Activated T-cell treated with anti-CD3 and anti-CD28 coated beads, Interleukin-2, amount 50 U/mL, for 4 hours (primary cell): ENCODE measurements around the gene PLD4. TPM values are rescaled to one million over a fixed set of nuclear protein-coding genes. Genes with fewer than 3 reads are reported as not detected.

Experiments used
- ATAC-seq, 2 donors: fragments of 200-7000 bp; cut with Tn5 transposase; one replicate each; pipeline ENCODE4 v1.10.0; 2021
- DNase-seq: peaks from one replicate; pipeline ENCODE4 v3.0.0-alpha.2; 2020
- H3K27me3 Mint-ChIP-seq: one replicate; pipeline ENCODE4 v1.8.0; 2021; ENCODE audit warnings: low read depth, mixed read lengths
- H3K36me3 Mint-ChIP-seq: one replicate; pipeline ENCODE4 v1.8.0; 2022; ENCODE audit warnings: mixed read lengths; ENCODE audit not compliant: insufficient read depth
- H3K4me1 Mint-ChIP-seq: one replicate; pipeline ENCODE4 v1.8.0; 2021; ENCODE audit warnings: low read depth, mixed read lengths
- H3K4me3 Mint-ChIP-seq: one replicate; pipeline ENCODE4 v1.8.0; 2021; ENCODE audit warnings: mild to moderate bottlenecking, moderate library complexity, mixed read lengths
- H3K9me3 Mint-ChIP-seq: one replicate; pipeline ENCODE4 v1.8.0; 2021; ENCODE audit warnings: mixed read lengths
- total RNA-seq, 3 donors: library from RNA; stranded (reverse); gene quantifications; one replicate each; pipeline ENCODE4 v1.2.1, GENCODE V29; 2021

The PLD4 gene
- total RNA-seq, 3 donors from 2014 or later, result 0.08 TPM; not detected in 2

- Mint-ChIP-seq H3K9me3 (no peaks in the 10 kb centered on the region), H3K27me3 (no peaks in the 10 kb centered on the region), H3K36me3 (no peaks in the 10 kb centered on the region), H3K4me1 (peaks cover 3% of the 10 kb centered on the region), H3K4me3 (no peak overlapping the region)
- no peak for ATAC-seq
- no peak for DNase-seq
Measured at GRCh38 chr14:104891664-104892530, 32.8 kb upstream of the PLD4 start.

- Mint-ChIP-seq H3K9me3 (no peaks in the 10 kb centered on the region), H3K4me1 (peaks cover 3% of the 10 kb centered on the region), H3K36me3 (no peaks in the 10 kb centered on the region), H3K27me3 (no peaks in the 10 kb centered on the region), H3K4me3 (no peak overlapping the region)
- ATAC-seq, result no peak
- DNase-seq, result no peak
Measured at GRCh38 chr14:104892531-104893434, 31.9 kb upstream of the PLD4 start.

DNA sequence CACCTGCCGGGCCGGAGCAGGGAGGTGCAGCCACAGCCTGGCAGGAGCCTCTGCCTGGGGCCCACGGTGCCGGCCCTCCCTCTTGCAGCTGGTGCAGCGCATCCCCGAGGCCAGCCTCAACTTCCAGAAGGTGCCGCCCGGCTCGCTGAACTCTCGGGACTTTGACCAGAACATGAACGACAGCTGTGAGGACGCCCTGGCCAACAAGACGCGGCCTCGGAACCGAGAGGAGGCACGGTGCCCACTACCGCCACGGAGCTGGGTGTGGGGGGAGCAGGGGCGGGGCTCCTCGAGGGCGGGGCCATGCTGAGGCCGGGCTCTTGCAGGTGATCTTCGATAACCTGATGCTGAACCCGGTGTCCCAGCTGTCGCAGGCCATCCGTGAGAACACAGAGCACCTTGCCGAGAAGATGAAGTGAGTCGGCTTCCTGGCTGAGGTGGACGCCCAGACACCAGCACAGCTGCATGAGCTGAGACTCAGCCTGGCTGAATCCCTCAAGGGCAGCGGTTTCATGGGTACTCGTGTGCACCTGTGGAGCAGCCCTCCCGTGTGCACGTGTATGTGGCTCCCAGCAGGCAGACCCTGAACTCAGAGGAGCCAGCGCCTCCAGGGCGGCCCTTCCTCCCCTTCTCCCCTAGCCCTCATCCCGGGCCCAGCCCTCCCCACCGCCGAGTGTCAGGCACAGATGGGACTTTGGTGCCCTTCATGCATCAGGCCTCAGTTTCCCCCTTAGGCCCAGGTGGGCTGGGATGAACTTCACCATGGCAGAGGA lies 31.1 kb upstream of the PLD4 start:
- H3K4me3 Mint-ChIP-seq, result no peak overlapping the region
- ATAC-seq, result no peak
- no peak for DNase-seq
- H3K36me3 Mint-ChIP-seq, result no peaks in the 10 kb centered on the region
- H3K9me3 Mint-ChIP-seq, result no peaks in the 10 kb centered on the region
- H3K27me3 Mint-ChIP-seq, result no peaks in the 10 kb centered on the region
- peaks cover 3% of the 10 kb centered on the region for H3K4me1 Mint-ChIP-seq

DNA sequence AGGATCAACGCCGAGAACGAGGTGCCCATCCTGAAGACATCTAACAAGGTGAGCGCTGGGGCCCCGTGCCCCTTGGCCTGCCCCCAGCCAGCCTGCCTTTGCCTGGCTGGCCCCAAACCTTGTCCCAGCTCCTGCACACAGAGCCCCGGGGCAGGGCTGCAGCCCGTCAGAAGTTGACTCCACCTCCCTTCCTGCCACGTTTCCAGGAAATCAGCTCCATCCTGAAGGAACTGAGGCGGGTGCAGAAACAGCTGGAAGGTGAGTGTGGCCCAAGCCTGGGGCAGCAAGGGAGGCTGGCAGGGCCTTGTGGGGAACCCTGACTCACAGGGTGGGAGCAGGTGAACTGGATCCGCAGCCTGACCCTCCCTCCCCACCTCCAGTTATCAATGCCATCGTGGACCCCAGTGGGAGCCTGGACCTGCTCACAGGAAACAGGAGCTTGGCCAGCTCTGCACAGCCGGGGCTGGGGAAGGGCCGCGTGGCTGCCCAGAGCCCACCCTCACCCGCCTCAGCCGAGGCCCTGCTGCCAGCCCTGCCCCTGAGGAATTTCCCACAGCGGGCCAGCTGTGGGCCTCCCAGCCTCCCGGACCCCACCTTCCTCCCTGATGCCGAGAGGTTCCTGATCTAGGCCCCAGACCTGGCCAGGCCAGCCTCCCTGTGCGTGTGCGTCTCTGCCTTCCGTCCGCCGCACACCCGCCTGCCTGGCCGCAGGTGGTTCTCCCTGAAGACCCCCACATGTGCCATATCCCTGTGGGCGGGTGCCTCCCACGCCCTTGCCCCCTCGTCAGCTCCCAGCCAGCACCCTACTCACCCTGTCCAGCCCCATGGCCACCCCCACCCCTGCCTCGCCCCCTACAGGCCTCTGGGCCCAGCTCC lies 30.1 kb upstream of the PLD4 start:
- ATAC-seq (no peak), DNase-seq (no peak)
- H3K27me3 Mint-ChIP-seq, result no peaks in the 10 kb centered on the region
- H3K36me3 Mint-ChIP-seq, result no peaks in the 10 kb centered on the region
- peaks cover 3% of the 10 kb centered on the region for H3K4me1 Mint-ChIP-seq
- no peaks in the 10 kb centered on the region for H3K9me3 Mint-ChIP-seq
- no peak overlapping the region for H3K4me3 Mint-ChIP-seq

GRCh38 chr14:104895207-104895785 lies 29.4 kb upstream of the PLD4 start:
- no peak for ATAC-seq
- no peaks in the 10 kb centered on the region for H3K9me3 Mint-ChIP-seq
- H3K4me3 Mint-ChIP-seq, result no peak overlapping the region
- no peak for DNase-seq
- H3K36me3 Mint-ChIP-seq, result no peaks in the 10 kb centered on the region
- H3K4me1 Mint-ChIP-seq, result peaks cover 3% of the 10 kb centered on the region
- H3K27me3 Mint-ChIP-seq, result no peaks in the 10 kb centered on the region

GRCh38 chr14:104895786-104896661 lies 28.7 kb upstream of the PLD4 start:
- H3K4me3 Mint-ChIP-seq, result no peak overlapping the region
- no peaks in the 10 kb centered on the region for H3K36me3 Mint-ChIP-seq
- no peaks in the 10 kb centered on the region for H3K27me3 Mint-ChIP-seq
- ATAC-seq (no peak), DNase-seq (no peak)
- peaks cover 3% of the 10 kb centered on the region for H3K4me1 Mint-ChIP-seq
- no peaks in the 10 kb centered on the region for H3K9me3 Mint-ChIP-seq

DNA sequence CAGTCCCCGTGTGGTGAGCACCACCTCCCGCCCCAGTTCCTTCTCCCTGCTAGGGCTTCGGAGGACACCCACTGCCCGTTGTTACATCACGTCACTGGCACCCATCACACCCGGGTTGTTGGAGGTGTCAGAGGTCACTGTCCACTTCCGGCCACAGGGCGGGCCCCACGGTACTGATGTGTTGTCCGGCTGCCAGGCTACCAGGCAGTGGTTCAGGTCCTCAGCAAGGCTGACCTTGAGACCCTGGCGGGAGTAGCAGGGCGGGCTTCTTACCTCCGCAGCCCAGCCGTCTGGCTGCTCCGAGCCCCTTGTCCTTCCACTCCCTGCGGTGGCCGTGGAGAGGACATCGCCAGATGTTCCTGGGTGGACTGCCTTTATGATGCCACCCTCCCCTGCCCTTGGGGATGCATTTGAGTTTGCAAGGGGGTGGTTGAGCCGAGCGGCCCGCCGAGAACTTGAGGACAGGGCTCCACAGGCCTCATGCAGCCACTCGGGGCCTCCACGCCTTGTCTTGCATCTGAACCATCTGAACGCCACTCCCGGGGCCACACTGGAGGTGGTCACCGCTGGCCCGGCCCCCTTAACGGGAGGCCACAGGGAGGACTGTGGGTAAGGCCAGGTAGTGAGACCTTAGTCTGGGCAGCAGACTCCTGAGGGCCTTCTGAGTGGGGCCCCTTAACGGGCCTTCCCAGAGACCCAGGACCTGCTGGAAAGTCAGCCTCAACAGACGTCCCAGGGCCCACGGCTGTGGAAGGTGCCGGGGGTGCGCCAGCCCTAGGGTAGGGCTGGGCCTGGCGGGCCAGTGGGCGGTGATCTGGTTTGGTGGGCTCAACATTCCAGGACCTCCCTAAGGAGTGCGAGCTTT lies 27.1 kb upstream of the PLD4 start:
- Mint-ChIP-seq H3K4me1 (peaks cover 6% of the 10 kb centered on the region), H3K36me3 (no peaks in the 10 kb centered on the region), H3K9me3 (no peaks in the 10 kb centered on the region), H3K27me3 (peaks cover 1% of the 10 kb centered on the region), H3K4me3 (no peak overlapping the region)
- DNase-seq, result no peak
- no peak for ATAC-seq

DNA sequence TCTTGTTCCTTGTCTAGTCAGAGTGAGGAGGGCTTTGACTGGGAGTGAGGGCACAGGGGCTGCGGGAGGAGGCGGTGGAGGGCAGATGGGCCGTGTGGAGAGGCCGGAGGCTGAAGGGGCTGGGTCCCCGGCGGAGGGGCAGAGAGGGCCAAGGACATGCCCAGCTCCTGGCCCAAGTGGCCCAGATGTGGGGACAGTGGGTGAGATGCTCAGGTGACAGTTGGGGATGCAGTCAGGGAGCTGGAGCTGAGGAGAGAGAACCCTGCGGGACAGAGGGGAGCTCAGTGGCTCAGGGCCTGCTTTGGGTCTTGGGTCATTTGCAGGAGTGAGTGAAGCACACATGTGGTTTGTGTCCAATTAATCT lies 26.5 kb upstream of the PLD4 start:
- no peaks in the 10 kb centered on the region for H3K9me3 Mint-ChIP-seq
- DNase-seq, result no peak
- no peaks in the 10 kb centered on the region for H3K36me3 Mint-ChIP-seq
- no peak overlapping the region for H3K4me3 Mint-ChIP-seq
- peaks cover 1% of the 10 kb centered on the region for H3K27me3 Mint-ChIP-seq
- H3K4me1 Mint-ChIP-seq, result peaks cover 6% of the 10 kb centered on the region
- no peak for ATAC-seq

DNA sequence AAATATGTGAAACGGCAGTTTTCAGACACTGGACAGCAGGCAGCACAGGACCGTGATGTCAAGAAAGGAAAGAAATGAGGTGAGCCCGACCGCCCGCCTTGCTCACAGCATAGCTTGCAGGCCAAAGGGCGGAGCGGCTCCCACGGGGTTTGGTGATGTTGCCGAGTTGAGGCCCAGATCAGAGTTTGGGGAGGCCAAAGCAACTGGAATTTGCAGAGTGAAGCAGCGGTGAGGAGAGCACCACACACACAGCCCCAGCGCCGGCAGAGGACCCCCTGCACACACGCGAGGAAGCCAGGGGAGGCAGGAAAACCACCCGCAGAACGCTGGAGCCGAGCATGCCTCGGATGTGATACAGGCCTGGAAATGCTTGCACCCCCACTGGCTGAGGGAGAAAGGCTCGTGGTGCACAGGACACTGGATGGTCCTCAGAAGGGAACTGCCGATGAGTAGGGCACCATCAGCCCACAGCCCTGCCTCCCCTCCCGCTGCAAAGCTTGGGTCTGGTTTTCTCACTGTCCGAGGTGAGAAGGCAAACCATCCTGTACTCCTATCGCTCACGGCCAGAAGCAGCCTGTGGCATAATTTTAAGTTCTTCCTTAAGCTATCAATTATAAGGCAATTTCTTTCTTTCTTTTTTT lies 25.7 kb upstream of the PLD4 start:
- H3K4me3 Mint-ChIP-seq, result no peak overlapping the region
- ATAC-seq, result no peak
- H3K36me3 Mint-ChIP-seq, result no peaks in the 10 kb centered on the region
- H3K4me1 Mint-ChIP-seq, result peaks cover 6% of the 10 kb centered on the region
- no peak for DNase-seq
- peaks cover 4% of the 10 kb centered on the region for H3K27me3 Mint-ChIP-seq
- no peaks in the 10 kb centered on the region for H3K9me3 Mint-ChIP-seq

DNA sequence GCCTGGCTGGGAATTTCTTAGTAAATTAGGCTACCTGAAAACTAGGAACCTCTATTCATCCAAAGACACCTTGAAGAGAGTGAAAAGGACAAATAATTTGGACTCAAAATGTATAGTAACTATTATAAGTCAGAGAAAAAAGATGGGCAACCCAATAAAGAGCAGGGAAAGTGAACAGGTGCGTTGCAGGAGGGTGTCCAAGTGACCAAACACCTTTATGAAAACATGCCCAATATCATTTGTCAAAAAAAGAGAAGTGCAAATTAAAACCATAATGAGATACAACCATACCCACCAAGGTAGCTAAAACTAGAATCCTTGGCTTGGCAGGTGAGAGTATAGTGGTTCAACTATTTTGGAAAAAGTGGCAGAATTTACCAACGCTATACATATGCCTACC lies 24.9 kb upstream of the PLD4 start:
- ATAC-seq (no peak), DNase-seq (no peak)
- Mint-ChIP-seq H3K36me3 (no peaks in the 10 kb centered on the region), H3K4me1 (peaks cover 6% of the 10 kb centered on the region), H3K27me3 (peaks cover 12% of the 10 kb centered on the region), H3K9me3 (no peaks in the 10 kb centered on the region), H3K4me3 (no peak overlapping the region)

DNA sequence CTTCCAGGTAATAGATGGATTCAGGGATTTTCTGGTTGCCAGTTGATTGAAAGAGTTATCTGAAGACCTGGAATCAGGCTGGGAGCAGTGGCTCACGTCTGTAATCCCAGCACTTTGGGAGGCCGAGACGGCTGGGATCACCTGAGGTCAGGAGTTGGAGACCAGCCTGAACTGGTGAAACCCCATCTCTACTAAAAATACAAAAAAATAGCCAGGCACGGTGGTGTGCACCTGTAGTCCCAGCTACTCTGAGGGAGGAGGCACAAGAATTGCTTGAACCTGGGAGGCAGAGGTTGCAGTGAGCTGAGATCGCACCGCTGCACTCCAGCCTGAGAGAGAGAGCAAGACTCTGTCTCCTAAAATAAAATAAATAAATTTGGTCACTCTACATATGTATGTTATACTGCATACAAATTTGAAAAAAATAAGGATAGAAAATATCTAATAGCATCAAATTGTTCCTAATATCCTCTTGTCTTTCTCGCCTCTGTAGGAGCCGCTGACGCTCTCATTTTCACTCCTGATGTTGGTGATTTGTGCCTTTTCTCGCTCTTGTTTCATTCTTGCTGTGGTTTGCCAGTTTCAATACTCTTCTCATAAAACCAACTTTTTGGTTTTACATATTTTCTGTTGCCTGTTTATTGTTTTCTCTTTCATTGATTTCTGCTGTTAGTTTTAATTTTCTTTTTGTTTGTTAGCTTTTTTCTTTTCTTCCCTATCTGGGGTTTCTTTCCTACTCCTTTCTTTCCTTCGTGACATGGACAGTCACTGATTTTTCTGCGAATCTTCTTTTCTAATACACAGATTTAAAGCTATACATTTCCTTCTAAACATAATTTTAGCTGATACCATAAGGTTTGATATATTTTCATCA lies 23.8 kb upstream of the PLD4 start:
- ATAC-seq, result no peak
- Mint-ChIP-seq H3K36me3 (no peaks in the 10 kb centered on the region), H3K9me3 (no peaks in the 10 kb centered on the region), H3K4me1 (peaks cover 6% of the 10 kb centered on the region), H3K27me3 (peaks cover 14% of the 10 kb centered on the region), H3K4me3 (no peak overlapping the region)
- DNase-seq, result no peak
